SK-N-SH (cell line): ENCODE results near the gene HTRA3. TPM values are rescaled to one million over a fixed set of nuclear protein-coding genes. Genes with fewer than 3 reads are reported as not detected.

Experiments used
- CTCF ChIA-PET: fragments of 300-600, 350-600 bp; formaldehyde crosslinking; extraction: SDS; loops from one replicate; lab custom pipeline; 2021; lab: Yijun Ruan, JAX
- POLR2A ChIA-PET: fragments of 350-600 bp; sonication (Branson Sonifier 250); formaldehyde crosslinking; extraction: SDS; loops from one replicate; lab custom pipeline; 2020; ENCODE audit warnings: antibody characterized with exemption, inconsistent platforms; lab: Yijun Ruan, JAX
- DNase-seq: peaks from one replicate; pipeline ENCODE4 v3.0.0; 2012
- H2AFZ ChIP-seq: fragments of 200-600 bp; sonication (generic); 2 replicates; pipeline ENCODE4 v1.8.1; 2016; ENCODE audit warnings: antibody characterized with exemption, mild to moderate bottlenecking, low read depth
- H3F3A ChIP-seq: fragments of 200-600 bp; sonication (generic); replicated peaks from 2 replicates; pipeline ENCODE3; 2016; ENCODE audit warnings: antibody characterized with exemption, mild to moderate bottlenecking; ENCODE audit not compliant: insufficient read depth
- H3K27ac ChIP-seq, 2 experiments: fragments of 200-500 bp in 1 of 2; fragments of 200-600 bp in 1 of 2; sonication (Bioruptor generic) in 1 of 2; sonication (generic), shearing (Covaris generic) in 1 of 2; 2 replicates each; pipeline versions ENCODE4 v1.5.1 to v1.6.1; 2014 to 2016; ENCODE audit warnings: low read depth in 2 of 2, inconsistent platforms in 1 of 2, low read length in 1 of 2, mild to moderate bottlenecking in 1 of 2, mixed read lengths in 1 of 2
- H3K27me3 ChIP-seq: fragments of 200-600 bp; sonication (generic), shearing (Covaris generic); 2 replicates; pipeline ENCODE4 v1.6.1; 2016; ENCODE audit warnings: mixed run types; ENCODE audit not compliant: insufficient read depth
- H3K36me3 ChIP-seq, 2 experiments: fragments of 200-500 bp in 1 of 2; fragments of 200-600 bp in 1 of 2; sonication (Bioruptor generic) in 1 of 2; sonication (generic) in 1 of 2; replicated peaks in 1 of 2; 2 replicates each; pipeline versions ENCODE3 to v1.5.1; 2014 to 2016; ENCODE audit warnings: low read length in 1 of 2, mild to moderate bottlenecking in 1 of 2; ENCODE audit not compliant: insufficient read depth in 2 of 2, control insufficient read depth in 1 of 2
- H3K4me1 ChIP-seq, 2 experiments: fragments of 200-500 bp in 1 of 2; fragments of 200-600 bp in 1 of 2; sonication (Bioruptor generic) in 1 of 2; sonication (generic), shearing (Covaris generic) in 1 of 2; 2 replicates each; pipeline versions ENCODE4 v1.5.1 to v1.6.1; 2014 to 2016; ENCODE audit warnings: low read depth in 1 of 2, low read length in 1 of 2, mixed run types in 1 of 2; ENCODE audit not compliant: insufficient read depth in 2 of 2, control insufficient read depth in 1 of 2
- H3K4me2 ChIP-seq: fragments of 200-600 bp; sonication (generic), shearing (Covaris generic); 2 replicates; pipeline ENCODE4 v1.6.1; 2017; ENCODE audit warnings: mixed run types
- H3K4me3 ChIP-seq, 2 experiments: fragments of 200-500 bp in 1 of 2; fragments of 200-600 bp in 1 of 2; sonication (Bioruptor generic) in 1 of 2; sonication (generic), shearing (Covaris generic) in 1 of 2; 2 replicates each; pipeline versions ENCODE4 v1.5.1 to v1.8.1; 2014 to 2016; ENCODE audit warnings: low read depth in 2 of 2, inconsistent platforms in 1 of 2, low read length in 1 of 2, mild to moderate bottlenecking in 1 of 2, mixed read lengths in 1 of 2, moderate library complexity in 1 of 2
- H3K79me2 ChIP-seq: fragments of 200-600 bp; sonication (generic); 2 replicates; pipeline ENCODE4 v1.8.1; 2017; ENCODE audit warnings: mild to moderate bottlenecking; ENCODE audit not compliant: insufficient read depth
- H3K9ac ChIP-seq: fragments of 200-600 bp; sonication (generic); 2 replicates; pipeline ENCODE4 v1.6.1; 2017; ENCODE audit warnings: mixed run types
- H3K9me2 ChIP-seq: fragments of 200-600 bp; sonication (generic); 2 replicates; pipeline ENCODE4 v1.6.1; 2017; ENCODE audit warnings: mixed run types
- H3K9me3 ChIP-seq: fragments of 200-600 bp; sonication (generic); 2 replicates; pipeline ENCODE4 v1.6.1; 2017; ENCODE audit warnings: mixed run types, mild to moderate bottlenecking, moderate library complexity
- H4K20me1 ChIP-seq: fragments of 200-600 bp; sonication (generic); 2 replicates; pipeline ENCODE4 v1.6.1; 2017; ENCODE audit warnings: mild to moderate bottlenecking, mixed run types; ENCODE audit not compliant: insufficient read depth
- ELF1 ChIP-seq: IDR thresholded peaks from 2 replicates; pipeline ENCODE4 v1.4.0; 2012
- EZH2phosphoT487 ChIP-seq: fragments of 200-600 bp; sonication (generic); IDR thresholded peaks from 2 replicates; pipeline ENCODE4 v1.6.1; 2017; ENCODE audit warnings: low read depth, mixed run types, mild to moderate bottlenecking, antibody characterized with exemption, moderate library complexity, borderline replicate concordance
- FOXJ3 ChIP-seq: sonication (generic); formaldehyde crosslinking; IDR thresholded peaks from 2 replicates; pipeline ENCODE4 v1.5.1; 2020; ENCODE audit warnings: mild to moderate bottlenecking, missing genetic modification reagents
- GABPA ChIP-seq: IDR thresholded peaks from 2 replicates; pipeline ENCODE4 v1.4.0; 2012; ENCODE audit warnings: low read depth, mild to moderate bottlenecking
- GATA2 ChIP-seq: sonication (generic); formaldehyde crosslinking; IDR thresholded peaks from 2 replicates; pipeline ENCODE4 v1.5.0; 2020; ENCODE audit warnings: mild to moderate bottlenecking, missing genetic modification reagents
- IRF3 ChIP-seq: fragments of 150-350 bp; IDR thresholded peaks from 2 replicates; pipeline ENCODE4 v1.6.1; 2016; ENCODE audit warnings: mild to moderate bottlenecking, low read depth, low read length
- JUND ChIP-seq: IDR thresholded peaks from 2 replicates; pipeline ENCODE4 v1.4.0; 2012
- MAX ChIP-seq: IDR thresholded peaks from 2 replicates; pipeline ENCODE4 v1.4.0; 2012; ENCODE audit warnings: low read depth
- MEF2A ChIP-seq: IDR thresholded peaks from 2 replicates; pipeline ENCODE4 v1.4.0; 2012; ENCODE audit warnings: low read depth, borderline replicate concordance
- NFIC ChIP-seq: IDR thresholded peaks from 2 replicates; pipeline ENCODE4 v1.4.0; 2012; ENCODE audit warnings: borderline replicate concordance
- NRF1 ChIP-seq: IDR thresholded peaks from 2 replicates; pipeline ENCODE4 v1.6.1; 2012; ENCODE audit warnings: low read depth, mild to moderate bottlenecking, low read length
- PBX3 ChIP-seq: IDR thresholded peaks from 2 replicates; pipeline ENCODE4; 2012
- POLR2AphosphoS5 ChIP-seq: IDR thresholded peaks from 2 replicates; pipeline ENCODE4 v1.6.1; 2012; ENCODE audit warnings: low read depth, low read length
- RAD21 ChIP-seq: IDR thresholded peaks from 2 replicates; pipeline ENCODE4 v1.6.1; 2012; ENCODE audit warnings: mild to moderate bottlenecking, low read length
- REST ChIP-seq: IDR thresholded peaks from 2 replicates; pipeline ENCODE4 v1.6.1; 2012; ENCODE audit warnings: mild to moderate bottlenecking, low read depth, low read length, moderate library complexity
- RFX5 ChIP-seq: IDR thresholded peaks from 2 replicates; pipeline ENCODE4 v1.6.1; 2012; ENCODE audit warnings: mild to moderate bottlenecking, improper control_type of control experiment, low read length
- RXRA ChIP-seq: IDR thresholded peaks from 2 replicates; pipeline ENCODE4 v1.4.0; 2012; ENCODE audit warnings: low read depth, mild to moderate bottlenecking, borderline replicate concordance
- SIN3A ChIP-seq: IDR thresholded peaks from 2 replicates; pipeline ENCODE4 v1.6.1; 2012; ENCODE audit warnings: low read depth, mild to moderate bottlenecking, low read length, moderate library complexity, borderline replicate concordance
- SMC3 ChIP-seq: IDR thresholded peaks from 2 replicates; pipeline ENCODE4 v1.6.1; 2012; ENCODE audit warnings: low read depth, low read length, improper control_type of control experiment
- TCF12 ChIP-seq: IDR thresholded peaks from 2 replicates; pipeline ENCODE4 v1.4.0; 2012
- TEAD4 ChIP-seq: IDR thresholded peaks from 2 replicates; pipeline ENCODE4 v1.4.0; 2012; ENCODE audit warnings: mild to moderate bottlenecking, borderline replicate concordance; ENCODE audit not compliant: insufficient read depth
- YY1 ChIP-seq: IDR thresholded peaks from 2 replicates; pipeline ENCODE4 v1.4.0; 2012; ENCODE audit warnings: low read depth, mild to moderate bottlenecking
- WGBS: methylation state at CpG from one replicate; pipeline ENCODE4 v1.1.6; 2017; ENCODE audit warnings: low lambda C conversion rate; 5-methylcytosine and 5-hydroxymethylcytosine counted together
- polyA plus RNA-seq, 3 experiments: library from polyadenylated mRNA; depleted of rRNA; stranded (reverse); fragments of >200 nt; gene quantifications; 2 replicates each; pipeline ENCODE4 v1.2.3, GENCODE V29; 2012

The HTRA3 gene
- polyA plus RNA-seq, 1 of the 3 experiments (the other 2 are of a cell fraction), result 0.05 TPM

GRCh38 chr4:8252301-8253173, 17.0 kb upstream of the HTRA3 start (continued):
- TF ChIP-seq EZH2phosphoT487, result no peak
- no peak for TF ChIP-seq IRF3
- TF ChIP-seq SIN3A, result no peak
- no peak for TF ChIP-seq FOXJ3
- TF ChIP-seq ELF1, result no peak
- no peak for TF ChIP-seq RFX5
- TF ChIP-seq YY1, result no peak
- no peak for TF ChIP-seq GATA2

- H2AFZ ChIP-seq, result no peak overlapping the region
- no peaks in the 10 kb centered on the region for H3K9me2 ChIP-seq
- no peaks in the 10 kb centered on the region for H3K36me3 ChIP-seq
- no peak overlapping the region for H3K9ac ChIP-seq
- no peak for TF ChIP-seq MEF2A
- TF ChIP-seq TEAD4, result no peak
- no peak for TF ChIP-seq POLR2AphosphoS5
- no peak for TF ChIP-seq JUND
- TF ChIP-seq SMC3, result no peak
- TF ChIP-seq NFIC, result no peak
- no peak for TF ChIP-seq NRF1
- TF ChIP-seq YY1, result no peak
- no peak for TF ChIP-seq PBX3
- no peak for TF ChIP-seq GABPA
- no peak for TF ChIP-seq TCF12
- no peak for TF ChIP-seq REST
- no peak for TF ChIP-seq RAD21
- no peak for TF ChIP-seq MAX
- no peak for TF ChIP-seq RXRA
- no peak for TF ChIP-seq GATA2
- no peak for TF ChIP-seq ELF1
- TF ChIP-seq, all 33 proteins: peak for 0
- DNase-seq, result no peak
- Histone ChIP-seq H4K20me1 (no peaks in the 10 kb centered on the region), H3K4me1 (peaks cover 0 to 7% of the 10 kb centered on the region in 2 experiments; a peak in 1 of 4 replicates), H3K9me3 (no peaks in the 10 kb centered on the region), H3K4me2 (no peak overlapping the region), H3K27ac (no peak overlapping the region), H3K79me2 (no peaks in the 10 kb centered on the region), H3K27me3 (no peaks in the 10 kb centered on the region), H3F3A (no peaks in the 10 kb centered on the region), H3K4me3 (no peak overlapping the region)
- WGBS, result 81% methylated on average over 6 of the region's 6 CpGs
- ChIA-PET CTCF (no interaction called here), POLR2A (no interaction called here)
Measured at GRCh38 chr4:8254076-8254475, 15.5 kb upstream of the HTRA3 start.
